Measurements from ENCODE around the gene AADACL3.

AADACL3 gene

DNA sequence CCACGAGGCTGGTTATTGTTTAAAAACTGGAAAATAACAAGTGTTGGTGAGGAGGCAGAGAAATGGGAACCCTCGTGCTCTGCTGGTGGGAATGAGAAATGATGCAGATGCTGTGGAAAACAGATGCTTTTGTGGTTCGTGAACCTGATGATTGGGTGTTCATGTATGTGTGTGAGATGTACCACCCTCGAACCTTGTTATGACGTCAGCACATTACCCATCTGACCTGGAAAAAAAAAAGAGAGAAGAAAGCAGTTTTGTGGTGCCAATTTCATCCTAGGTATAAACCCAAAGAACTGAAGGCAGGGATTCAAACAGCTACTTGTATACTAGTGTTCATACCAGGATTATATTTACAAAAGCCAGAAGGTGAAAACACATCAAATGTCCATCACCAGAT lies 23.7 kb downstream of the AADACL3 start:
- Mint-ChIP-seq H3K27me3 (peaks cover 40% of the 10 kb centered on the region), H3K4me1 (no peaks in the 10 kb centered on the region), H3K9me3 (peaks cover 15% of the 10 kb centered on the region), H3K4me3 (no peak overlapping the region), H3K27ac (no peak overlapping the region), H3K36me3 (ENCODE audit: low read depth) (no peaks in the 10 kb centered on the region)
- ATAC-seq (no peak), DNase-seq (no peak)

DNA sequence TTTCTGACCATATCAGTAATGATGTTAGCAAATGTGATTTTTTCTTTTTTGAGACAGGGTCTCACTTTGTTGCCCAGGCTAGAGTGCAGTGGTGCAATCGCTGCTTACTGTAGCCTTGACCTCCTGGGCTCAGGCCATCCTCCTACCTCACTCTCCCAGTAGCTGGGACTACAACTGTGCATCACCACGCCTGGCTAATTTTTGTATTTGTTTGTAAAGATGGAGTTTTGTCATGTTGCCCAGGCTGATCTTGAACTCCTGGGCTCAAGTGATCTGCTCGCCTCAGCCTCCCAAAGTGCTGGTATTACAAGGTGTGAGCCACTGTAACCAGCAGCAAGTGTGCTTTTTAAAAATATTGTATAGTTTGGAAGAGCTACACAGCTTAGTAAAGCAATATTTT lies 26.0 kb downstream of the AADACL3 start:
- Mint-ChIP-seq H3K27me3 (peaks cover 33% of the 10 kb centered on the region), H3K4me1 (no peaks in the 10 kb centered on the region), H3K27ac (no peak overlapping the region), H3K9me3 (peaks cover 2% of the 10 kb centered on the region), H3K4me3 (no peak overlapping the region), H3K36me3 (ENCODE audit: low read depth) (no peaks in the 10 kb centered on the region)
- ATAC-seq (no peak), DNase-seq (no peak)

DNA sequence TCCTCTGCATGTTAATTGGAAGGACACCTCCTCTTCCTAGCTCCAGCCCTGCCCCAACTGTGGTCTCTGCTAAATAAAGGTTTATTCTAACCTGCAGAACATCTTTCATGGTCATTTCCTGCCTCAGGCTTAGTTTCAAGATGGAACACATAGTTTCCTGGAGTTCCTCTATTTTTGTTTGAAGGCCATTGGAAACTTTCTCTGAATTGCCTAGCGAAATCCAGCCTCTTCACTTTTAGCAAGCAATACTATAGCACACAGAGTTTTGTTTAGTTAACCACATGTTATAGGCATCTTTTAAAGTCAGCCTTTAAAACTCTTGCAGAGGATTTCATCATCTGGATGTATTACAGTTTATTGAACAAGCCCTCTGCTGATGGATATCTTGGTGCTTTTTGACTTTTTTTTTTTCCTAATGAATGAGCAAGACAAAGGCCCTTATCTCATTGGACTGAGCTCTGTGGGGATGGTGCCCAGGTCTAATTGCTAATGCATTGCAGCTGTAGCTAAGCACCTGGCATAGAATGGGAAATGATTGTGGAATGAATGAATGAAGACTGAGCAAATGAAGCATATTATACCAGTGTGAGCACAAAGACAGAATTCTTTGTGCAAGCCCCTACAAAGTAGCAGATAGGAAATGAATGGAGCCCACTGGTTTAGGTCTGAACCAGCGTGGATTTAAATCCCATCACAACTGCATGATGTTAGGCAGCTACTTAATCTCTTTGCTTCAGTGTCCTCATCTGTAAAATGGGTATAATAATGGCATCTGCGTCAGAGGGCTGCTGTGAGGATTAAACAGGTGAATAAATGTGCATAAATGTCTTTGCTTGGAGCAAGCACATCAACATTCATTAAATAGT lies 29.4 kb downstream of the AADACL3 start:
- no peak for ATAC-seq
- no peaks in the 10 kb centered on the region for H3K36me3 Mint-ChIP-seq (ENCODE audit: low read depth)
- peaks cover 33% of the 10 kb centered on the region for H3K27me3 Mint-ChIP-seq
- no peak overlapping the region for H3K4me3 Mint-ChIP-seq
- H3K27ac Mint-ChIP-seq, result no peak overlapping the region
- no peak for DNase-seq
- H3K9me3 Mint-ChIP-seq, result peaks cover 19% of the 10 kb centered on the region
- H3K4me1 Mint-ChIP-seq, result no peaks in the 10 kb centered on the region

DNA sequence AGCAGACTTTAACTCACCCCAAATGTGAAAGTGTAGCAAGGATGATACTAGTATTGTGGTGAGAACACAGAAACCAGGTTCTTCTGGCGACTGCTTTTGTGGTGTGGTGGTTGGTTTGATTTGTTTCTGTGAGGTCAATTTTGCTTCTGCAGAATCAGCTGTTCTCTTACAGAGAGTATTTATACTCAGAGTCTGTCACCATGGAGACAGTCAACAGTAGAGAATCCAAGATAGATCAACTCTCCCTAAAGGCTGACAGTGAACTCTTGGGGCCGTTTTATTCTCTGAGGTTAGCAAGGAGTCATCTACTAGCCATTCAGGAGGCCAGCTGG lies 30.0 kb downstream of the AADACL3 start, which contains the start of gene CFAP107:
Gene CFAP107 (plus strand): TSS at position 209 of the 332 bp plus-strand sequence. CDS start 231 bp downstream, outside the sequence.
- peak; percentile 24 for ATAC-seq
- Mint-ChIP-seq H3K4me1 (no peaks in the 10 kb centered on the region), H3K36me3 (ENCODE audit: low read depth) (no peaks in the 10 kb centered on the region), H3K4me3 (no peak within 1 kb of the TSS), H3K27ac (no peak within 1 kb of the TSS), H3K9me3 (peaks cover 19% of the 10 kb centered on the region), H3K27me3 (peaks cover 38% of the 10 kb centered on the region)
- no peak for DNase-seq

DNA sequence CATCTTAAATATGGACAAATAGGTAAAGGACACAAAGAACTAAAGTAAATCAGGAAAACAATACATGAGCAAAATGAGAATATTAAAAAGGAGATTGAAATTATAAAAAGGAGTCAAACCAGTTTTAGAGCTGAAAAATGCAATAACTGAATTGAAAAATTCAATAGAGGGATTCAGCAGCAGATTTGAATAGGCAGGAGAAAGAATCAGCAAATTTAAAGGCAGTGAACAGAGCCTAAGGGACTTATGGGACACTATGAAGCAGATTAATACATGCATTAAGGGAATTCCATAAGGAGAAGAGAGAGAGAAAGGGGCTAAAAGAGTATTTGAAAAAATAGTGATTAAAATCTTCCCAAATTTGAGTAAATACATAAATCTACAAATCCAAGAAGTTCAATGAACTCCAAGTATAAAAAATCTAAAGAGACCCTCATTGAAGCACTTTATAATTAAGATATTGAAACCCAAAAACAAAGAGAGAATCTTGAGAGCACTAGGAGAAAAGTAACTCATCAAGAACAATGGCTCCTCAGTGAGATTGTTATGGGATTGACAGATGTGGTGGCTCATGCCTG lies 33.0 kb downstream of the AADACL3 start:
- no peak for DNase-seq
- Mint-ChIP-seq H3K27ac (no peak overlapping the region), H3K27me3 (peaks cover 35% of the 10 kb centered on the region), H3K4me3 (no peak overlapping the region), H3K36me3 (ENCODE audit: low read depth) (no peaks in the 10 kb centered on the region), H3K9me3 (peaks cover 19% of the 10 kb centered on the region), H3K4me1 (no peaks in the 10 kb centered on the region)
- ATAC-seq, result no peak

DNA sequence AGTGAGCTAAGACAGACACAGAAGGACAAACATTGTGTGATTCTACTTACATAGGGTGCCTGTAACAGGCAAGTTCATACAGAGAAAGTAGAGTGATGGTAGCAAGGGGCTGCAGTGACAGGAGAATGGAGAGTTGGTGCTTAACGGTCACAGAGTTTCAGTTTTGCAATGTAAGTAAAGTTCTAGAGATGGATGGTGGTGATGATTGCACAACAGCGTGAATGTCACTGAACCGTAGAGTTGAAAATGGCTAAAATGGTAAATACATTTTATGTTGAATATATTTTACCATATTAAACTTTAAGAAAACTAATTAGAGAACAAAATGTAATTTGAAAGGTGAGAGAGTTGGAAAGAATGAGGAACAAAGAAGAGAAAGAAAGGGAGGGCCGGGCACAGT lies 38.8 kb downstream of the AADACL3 start:
- Mint-ChIP-seq H3K27me3 (peaks cover 22% of the 10 kb centered on the region), H3K4me3 (no peak overlapping the region), H3K9me3 (no peaks in the 10 kb centered on the region), H3K27ac (no peak overlapping the region), H3K4me1 (no peaks in the 10 kb centered on the region), H3K36me3 (ENCODE audit: low read depth) (no peaks in the 10 kb centered on the region)
- no peak for ATAC-seq
- no peak for DNase-seq

DNA sequence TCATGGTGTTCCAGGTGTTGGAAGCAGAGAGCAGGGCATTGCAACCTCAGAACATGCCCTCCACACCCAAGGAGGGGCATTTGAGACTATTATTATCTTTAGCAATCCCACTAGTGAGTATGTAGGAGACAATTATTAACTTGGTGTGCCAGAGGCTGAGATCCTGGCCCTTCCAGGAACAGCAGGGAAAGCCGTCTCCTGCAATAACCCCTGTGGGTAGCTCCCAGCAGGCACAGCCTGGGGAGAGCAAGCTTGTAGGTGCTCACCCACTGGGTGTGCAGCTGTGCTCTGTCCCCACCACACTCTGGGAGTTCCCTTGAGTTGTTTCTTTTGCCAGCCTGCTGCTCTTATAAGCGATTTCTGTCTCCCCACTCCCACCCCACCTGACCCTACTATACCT lies 40.4 kb downstream of the AADACL3 start:
- Mint-ChIP-seq H3K9me3 (no peaks in the 10 kb centered on the region), H3K27me3 (peaks cover 16% of the 10 kb centered on the region)

DNA sequence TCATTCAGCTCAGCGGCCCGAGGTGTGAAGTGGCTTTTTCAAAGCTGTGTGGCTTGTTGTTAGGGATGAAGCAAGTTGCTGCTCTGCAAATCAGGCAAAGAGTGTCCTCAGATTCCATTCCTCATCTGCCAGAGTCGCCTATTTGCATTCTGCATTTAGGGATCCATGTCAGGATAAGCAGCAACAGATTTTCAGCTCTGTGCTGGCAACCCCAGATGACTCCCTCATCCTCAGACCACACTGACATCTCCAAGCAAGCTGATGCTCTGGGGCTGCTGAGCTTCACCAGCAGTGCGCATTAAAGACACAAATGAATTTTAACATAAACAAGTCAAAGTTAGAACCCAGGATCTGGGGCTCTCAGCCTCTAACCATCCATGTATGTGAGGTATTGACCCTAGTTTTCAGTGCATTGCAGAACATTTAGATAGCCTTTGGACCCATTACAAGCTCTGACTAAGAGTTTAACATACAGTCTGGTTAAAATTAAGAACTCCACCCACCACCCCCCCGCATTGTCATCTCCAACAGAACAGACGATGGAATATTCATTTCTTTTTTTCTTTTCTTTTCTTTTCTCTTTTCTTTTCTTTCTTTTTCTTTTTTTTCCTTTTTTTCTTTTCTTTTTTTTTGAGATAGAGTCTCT lies 41.0 kb downstream of the AADACL3 start:
- H3K9me3 Mint-ChIP-seq, result no peaks in the 10 kb centered on the region

More for the DNA sequence above, 40.4 kb downstream of the AADACL3 start:
- no peaks in the 10 kb centered on the region for H3K4me1 Mint-ChIP-seq
- no peak overlapping the region for H3K4me3 Mint-ChIP-seq
- no peaks in the 10 kb centered on the region for H3K36me3 Mint-ChIP-seq (ENCODE audit: low read depth)
- ATAC-seq (no peak), DNase-seq (no peak)
- no peak overlapping the region for H3K27ac Mint-ChIP-seq

DNA sequence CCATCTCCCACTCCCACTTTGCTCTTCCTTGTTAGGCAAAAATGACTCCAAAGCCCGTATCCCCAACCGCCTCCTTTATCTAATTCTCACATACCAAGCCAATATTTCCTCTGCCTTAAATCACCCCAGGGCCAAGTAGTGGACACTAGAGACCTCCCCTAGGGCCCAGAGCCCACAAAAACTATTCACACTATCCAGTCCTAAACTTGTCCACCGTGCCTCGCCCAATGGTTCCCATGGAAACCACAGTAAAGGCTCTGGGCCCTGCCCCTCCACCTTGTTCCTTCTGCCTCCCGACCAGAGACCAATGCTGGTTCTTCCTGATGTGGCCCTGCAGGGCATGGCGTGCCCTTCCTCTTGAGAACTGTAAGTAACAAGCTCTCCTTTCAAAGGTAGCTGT lies 41.9 kb downstream of the AADACL3 start:
- DNase-seq, result no peak
- Mint-ChIP-seq H3K27ac (no peak overlapping the region), H3K36me3 (ENCODE audit: low read depth) (no peaks in the 10 kb centered on the region), H3K9me3 (no peaks in the 10 kb centered on the region), H3K4me1 (no peaks in the 10 kb centered on the region), H3K4me3 (no peak overlapping the region), H3K27me3 (peaks cover 15% of the 10 kb centered on the region)
- ATAC-seq, result no peak

More for the DNA sequence above, 41.0 kb downstream of the AADACL3 start:
- DNase-seq, result no peak
- Mint-ChIP-seq H3K27me3 (peaks cover 16% of the 10 kb centered on the region), H3K36me3 (ENCODE audit: low read depth) (no peaks in the 10 kb centered on the region), H3K4me1 (no peaks in the 10 kb centered on the region), H3K4me3 (no peak overlapping the region), H3K27ac (no peak overlapping the region)
- no peak for ATAC-seq

DNA sequence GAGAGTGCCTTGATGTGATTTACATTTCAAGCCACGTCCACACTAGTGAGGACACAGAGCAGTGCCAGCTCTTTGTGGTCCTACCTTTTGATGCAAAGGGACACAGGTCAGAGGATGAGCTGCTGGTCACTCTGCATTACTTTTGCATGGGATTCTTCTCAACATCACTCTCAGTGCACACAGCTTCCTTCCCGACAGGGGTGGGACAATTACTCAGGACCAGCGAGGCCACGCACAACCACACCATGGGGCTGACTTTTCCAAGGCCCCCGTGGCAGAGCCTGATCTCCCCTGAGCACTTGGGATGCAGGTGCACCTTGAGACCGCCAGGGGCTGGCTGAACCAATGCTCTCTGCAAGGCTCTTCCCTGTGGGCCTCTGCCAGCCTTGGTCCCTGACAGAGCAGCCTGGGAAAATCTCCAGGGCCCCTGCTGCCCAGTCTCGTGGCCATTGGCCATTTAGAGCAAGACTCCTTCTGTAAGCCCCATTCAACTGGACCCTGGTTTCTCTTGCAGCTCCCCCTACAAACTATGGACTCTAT lies 44.4 kb downstream of the AADACL3 start:
- no peaks in the 10 kb centered on the region for H3K36me3 Mint-ChIP-seq (ENCODE audit: low read depth)
- no peak for DNase-seq
- peaks cover 10% of the 10 kb centered on the region for H3K27me3 Mint-ChIP-seq

DNA sequence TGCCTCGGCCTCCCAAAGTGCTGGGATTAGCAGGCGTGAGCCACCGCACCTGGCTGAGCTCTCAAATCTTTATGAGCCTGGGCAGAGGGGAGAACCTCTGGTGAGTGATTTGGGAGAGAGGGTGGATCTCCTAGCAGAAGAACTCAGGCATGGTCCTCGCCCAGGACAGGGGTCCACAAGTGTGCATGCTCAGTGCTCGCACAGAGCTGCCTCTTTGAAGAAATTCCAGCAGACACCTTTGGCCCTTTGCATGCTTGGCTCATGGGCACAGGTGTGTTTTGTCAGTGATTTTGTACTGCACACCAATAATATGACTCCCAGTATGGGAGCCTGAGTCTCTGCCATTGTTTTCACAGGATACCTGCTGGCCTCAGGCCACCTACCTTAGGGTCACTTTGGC lies 45.9 kb downstream of the AADACL3 start:
- H3K27ac Mint-ChIP-seq, result no peak overlapping the region

More for the DNA sequence above, 44.4 kb downstream of the AADACL3 start:
- no peak for ATAC-seq
- Mint-ChIP-seq H3K9me3 (no peaks in the 10 kb centered on the region), H3K4me1 (no peaks in the 10 kb centered on the region), H3K4me3 (no peak overlapping the region), H3K27ac (no peak overlapping the region)

DNA sequence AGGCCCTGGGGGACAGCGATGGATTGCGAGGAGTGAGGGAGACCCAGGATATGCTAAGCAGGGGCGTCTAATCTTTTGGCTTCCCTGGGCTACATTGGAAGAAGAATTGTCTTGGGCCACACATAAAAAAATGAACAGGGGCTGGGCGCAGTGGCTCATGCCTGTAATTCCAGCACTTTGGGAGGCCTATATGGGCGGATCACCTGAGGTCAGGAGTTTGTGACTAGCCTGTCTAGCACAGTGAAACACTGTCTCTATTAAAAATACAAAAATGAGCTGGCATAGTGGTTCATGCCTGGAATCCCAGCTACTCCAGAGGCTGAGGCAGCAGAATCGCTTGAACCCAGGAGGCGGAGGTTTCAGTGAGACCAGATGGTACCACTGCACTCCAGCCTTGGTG lies 46.9 kb downstream of the AADACL3 start:
- DNase-seq (no peak), ATAC-seq (no peak)
- Mint-ChIP-seq H3K36me3 (ENCODE audit: low read depth) (no peaks in the 10 kb centered on the region), H3K4me1 (no peaks in the 10 kb centered on the region), H3K27ac (no peak overlapping the region), H3K4me3 (no peak overlapping the region), H3K27me3 (peaks cover 10% of the 10 kb centered on the region), H3K9me3 (no peaks in the 10 kb centered on the region)

More for the DNA sequence above, 45.9 kb downstream of the AADACL3 start:
- H3K27me3 Mint-ChIP-seq, result peaks cover 11% of the 10 kb centered on the region
- no peaks in the 10 kb centered on the region for H3K9me3 Mint-ChIP-seq
- H3K4me1 Mint-ChIP-seq, result no peaks in the 10 kb centered on the region
- H3K4me3 Mint-ChIP-seq, result no peak overlapping the region
- no peaks in the 10 kb centered on the region for H3K36me3 Mint-ChIP-seq (ENCODE audit: low read depth)
- ATAC-seq (no peak), DNase-seq (no peak)

DNA sequence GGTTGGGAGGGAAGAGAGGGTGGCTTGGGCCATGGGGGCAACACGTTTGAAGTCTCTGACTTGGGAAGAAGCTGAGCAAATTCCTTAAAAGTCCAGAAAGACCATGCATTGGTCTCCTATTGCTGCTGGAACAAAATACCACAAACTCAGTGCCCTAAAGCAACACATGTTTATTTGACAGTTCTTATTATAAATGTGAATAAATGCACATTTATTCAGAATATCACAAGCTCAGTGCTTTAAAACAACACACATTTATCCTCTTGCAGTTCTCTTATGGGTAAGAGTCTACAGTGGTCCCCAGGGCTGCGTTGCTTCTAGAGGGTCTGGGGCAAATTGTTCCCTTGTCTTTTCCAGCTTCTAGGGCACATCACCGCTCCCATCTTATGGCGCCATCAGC lies 47.6 kb downstream of the AADACL3 start:
- no peaks in the 10 kb centered on the region for H3K4me1 Mint-ChIP-seq
- no peak overlapping the region for H3K27ac Mint-ChIP-seq
- H3K27me3 Mint-ChIP-seq, result peaks cover 9% of the 10 kb centered on the region
- H3K36me3 Mint-ChIP-seq (ENCODE audit: low read depth), result no peaks in the 10 kb centered on the region
- ATAC-seq (no peak), DNase-seq (no peak)
- H3K9me3 Mint-ChIP-seq, result no peaks in the 10 kb centered on the region
- H3K4me3 Mint-ChIP-seq, result no peak overlapping the region

DNA sequence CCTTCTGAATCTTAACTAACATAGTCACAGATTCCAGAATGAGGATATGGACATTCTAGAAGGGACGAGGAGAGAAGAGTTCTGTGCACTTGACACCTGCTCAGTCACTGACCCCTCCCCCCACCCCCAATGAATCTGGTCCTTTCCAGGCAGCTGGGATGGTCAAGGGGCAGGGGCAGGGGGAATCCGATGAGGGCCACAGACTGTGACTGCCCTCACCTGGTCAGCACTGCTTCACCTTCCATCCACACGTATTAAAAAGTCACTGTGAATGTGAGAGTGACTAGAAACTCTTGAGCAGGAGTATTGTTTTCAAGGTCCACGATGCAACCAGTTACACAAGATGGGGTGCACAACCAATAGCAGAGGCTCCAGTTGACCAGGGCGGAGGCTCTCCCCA lies 48.1 kb downstream of the AADACL3 start:
- ATAC-seq (no peak), DNase-seq (no peak)
- no peak overlapping the region for H3K4me3 Mint-ChIP-seq
- H3K27ac Mint-ChIP-seq, result no peak overlapping the region
- no peaks in the 10 kb centered on the region for H3K36me3 Mint-ChIP-seq (ENCODE audit: low read depth)
- peaks cover 9% of the 10 kb centered on the region for H3K27me3 Mint-ChIP-seq
- no peaks in the 10 kb centered on the region for H3K4me1 Mint-ChIP-seq
- H3K9me3 Mint-ChIP-seq, result no peaks in the 10 kb centered on the region

DNA sequence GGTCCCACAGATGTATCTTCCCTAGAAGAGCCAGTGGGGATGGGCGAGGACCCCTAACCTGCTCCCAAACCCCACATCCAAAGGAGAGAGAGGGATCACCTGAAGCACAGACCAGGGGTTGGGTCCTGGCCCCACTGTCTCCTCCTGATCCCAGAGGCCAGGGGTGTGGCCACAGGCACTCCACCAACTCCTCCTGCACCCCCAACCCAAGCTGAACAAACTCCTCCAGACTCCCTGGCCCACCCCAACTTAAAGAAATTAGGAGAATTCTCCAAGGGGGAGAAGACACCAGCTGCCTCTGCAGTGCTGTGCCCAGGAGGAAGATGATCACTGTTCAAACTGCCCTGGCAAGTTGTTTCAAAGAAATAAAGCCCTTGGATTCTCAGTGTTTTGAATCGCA lies 53.1 kb downstream of the AADACL3 start:
- H3K27ac Mint-ChIP-seq, result no peak overlapping the region
- no peaks in the 10 kb centered on the region for H3K9me3 Mint-ChIP-seq
- no peak for DNase-seq
- ATAC-seq, result no peak
- no peaks in the 10 kb centered on the region for H3K36me3 Mint-ChIP-seq (ENCODE audit: low read depth)
- H3K27me3 Mint-ChIP-seq, result peaks cover 16% of the 10 kb centered on the region
- H3K4me1 Mint-ChIP-seq, result no peaks in the 10 kb centered on the region
- no peak overlapping the region for H3K4me3 Mint-ChIP-seq

Measured in activated naive CD8-positive, alpha-beta T cell treated with anti-CD3 and anti-CD28 coated beads, Interleukin-2, amount 50 U/mL, for 24 hours (primary cell).